ENCODE data around the gene BABAM2. TPM values are rescaled to one million over a fixed set of nuclear protein-coding genes. Genes with fewer than 3 reads are reported as not detected.
"Not testable (repeated sequence)": the region's sequence is repeated elsewhere in the genome, so short reads cannot be mapped to it uniquely, and the experiment has no call there.

Gene BABAM2
- total RNA-seq, 1 experiment from 2014 or later, result 46.1 TPM

GRCh38 chr2:28251337-28251736 is 360.8 kb downstream of the BABAM2 start:
- Histone ChIP-seq H3F3A (ENCODE audit: insufficient read depth, low read depth) (peaks cover 12% of the 10 kb centered on the region; the same call in 1 of the 2 replicates), H3K79me2 (ENCODE audit: low read depth) (no peaks in the 10 kb centered on the region), H3K4me3 (no peak overlapping the region), H3K4me1 (replicated peaks; ENCODE audit: insufficient read depth) (peaks cover 20% of the 10 kb centered on the region), H3K27ac (no peak overlapping the region), H3K9me2 (ENCODE audit: insufficient read depth) (no peaks in the 10 kb centered on the region), H2AFZ (no peak overlapping the region), H3K27me3 (ENCODE audit: insufficient read depth, low read depth) (no peaks in the 10 kb centered on the region), H3K4me2 (no peak overlapping the region), H4K20me1 (ENCODE audit: insufficient read depth) (no peaks in the 10 kb centered on the region), H3K36me3 (ENCODE audit: low read depth) (no peaks in the 10 kb centered on the region), H3K9me3 (ENCODE audit: insufficient read depth, low read depth) (no peaks in the 10 kb centered on the region)
- no TSS peak for BruUV-seq (replicated peaks)
- ChIA-PET CTCF (no interaction called here), POLR2A (ENCODE audit: unreplicated experiment) (no interaction called here)
- TF ChIP-seq CTCF (conservative IDR thresholded peaks at IDR 0.05), result no peak
- TF ChIP-seq EZH2 (IDR thresholded peaks at IDR 0.05; ENCODE audit: low read depth), result no peak
- intact Hi-C loops (cut with micrococcal nuclease; ENCODE audit: unreplicated experiment), result no loop called here
- no peak for DNase-seq

GRCh38 chr2:28252311-28252710 is 361.8 kb downstream of the BABAM2 start:
- POLR2A ChIA-PET (ENCODE audit: unreplicated experiment), result no interaction called here

GRCh38 chr2:28253543-28253942 is 363.0 kb downstream of the BABAM2 start:
- POLR2A ChIA-PET (ENCODE audit: unreplicated experiment), result no interaction called here
- BruUV-seq (replicated peaks), result no TSS peak
- Histone ChIP-seq H4K20me1 (ENCODE audit: insufficient read depth) (no peaks in the 10 kb centered on the region), H3K79me2 (ENCODE audit: low read depth) (no peaks in the 10 kb centered on the region), H3K27ac (no peak overlapping the region), H3K36me3 (ENCODE audit: low read depth) (no peaks in the 10 kb centered on the region), H3F3A (ENCODE audit: insufficient read depth, low read depth) (peaks cover 12% of the 10 kb centered on the region; the same call in 1 of the 2 replicates), H2AFZ (no peak overlapping the region), H3K9me3 (ENCODE audit: insufficient read depth, low read depth) (no peaks in the 10 kb centered on the region), H3K4me2 (no peak overlapping the region), H3K27me3 (ENCODE audit: insufficient read depth, low read depth) (no peaks in the 10 kb centered on the region), H3K4me3 (no peak overlapping the region), H3K9me2 (ENCODE audit: insufficient read depth) (no peaks in the 10 kb centered on the region), H3K4me1 (replicated peaks; ENCODE audit: insufficient read depth) (peaks cover 20% of the 10 kb centered on the region)
- TF ChIP-seq CTCF (conservative IDR thresholded peaks at IDR 0.05), result no peak
- TF ChIP-seq EZH2 (IDR thresholded peaks at IDR 0.05; ENCODE audit: low read depth), result no peak
- no peak for DNase-seq
- intact Hi-C loops (cut with micrococcal nuclease; ENCODE audit: unreplicated experiment), result no loop called here
- CTCF ChIA-PET, result interaction anchor here (0.6 kb wide), 1 partner anchor 252 kb away, joined by 3 read pairs; no protein-coding TSS in a partner anchor

More at GRCh38 chr2:28252311-28252710, 361.8 kb downstream of the BABAM2 start:
- peaks cover 20% of the 10 kb centered on the region for H3K4me1 ChIP-seq (replicated peaks; ENCODE audit: insufficient read depth)
- BruUV-seq (replicated peaks), result no TSS peak
- H3K4me3 ChIP-seq, result no peak overlapping the region
- H3K27ac ChIP-seq, result no peak overlapping the region
- TF ChIP-seq CTCF (conservative IDR thresholded peaks at IDR 0.05), result no peak
- TF ChIP-seq EZH2 (IDR thresholded peaks at IDR 0.05; ENCODE audit: low read depth), result no peak
- H2AFZ ChIP-seq, result no peak overlapping the region
- H3K4me2 ChIP-seq, result no peak overlapping the region
- H3K36me3 ChIP-seq (ENCODE audit: low read depth), result no peaks in the 10 kb centered on the region
- CTCF ChIA-PET, result no interaction called here
- H3K27me3 ChIP-seq (ENCODE audit: insufficient read depth, low read depth), result no peaks in the 10 kb centered on the region
- intact Hi-C loops (cut with micrococcal nuclease; ENCODE audit: unreplicated experiment), result no loop called here
- no peak for DNase-seq
- no peaks in the 10 kb centered on the region for H3K79me2 ChIP-seq (ENCODE audit: low read depth)
- H4K20me1 ChIP-seq (ENCODE audit: insufficient read depth), result no peaks in the 10 kb centered on the region
- H3K9me3 ChIP-seq (ENCODE audit: insufficient read depth, low read depth), result no peaks in the 10 kb centered on the region
- no peaks in the 10 kb centered on the region for H3K9me2 ChIP-seq (ENCODE audit: insufficient read depth)
- H3F3A ChIP-seq (ENCODE audit: insufficient read depth, low read depth), result peaks cover 12% of the 10 kb centered on the region; the same call in 1 of the 2 replicates

GRCh38 chr2:28255231-28255630 is 364.7 kb downstream of the BABAM2 start:
- H3K4me3 ChIP-seq; H3K27me3 ChIP-seq (ENCODE audit: insufficient read depth, low read depth); H4K20me1 ChIP-seq (ENCODE audit: insufficient read depth); DNase-seq; intact Hi-C loops (cut with micrococcal nuclease; ENCODE audit: unreplicated experiment); CTCF ChIA-PET; H3K9me3 ChIP-seq (ENCODE audit: insufficient read depth, low read depth); H2AFZ ChIP-seq; H3K79me2 ChIP-seq (ENCODE audit: low read depth); H3F3A ChIP-seq (ENCODE audit: insufficient read depth, low read depth); H3K27ac ChIP-seq; H3K4me2 ChIP-seq; H3K36me3 ChIP-seq (ENCODE audit: low read depth); BruUV-seq (replicated peaks); H3K9me2 ChIP-seq (ENCODE audit: insufficient read depth): not testable (repeated sequence)
- peaks cover 10% of the 10 kb centered on the region for H3K4me1 ChIP-seq (replicated peaks; ENCODE audit: insufficient read depth)
- POLR2A ChIA-PET (ENCODE audit: unreplicated experiment), result interaction anchor here (0.6 kb wide), 1 partner anchor 314 kb away, joined by 6 read pairs; no protein-coding TSS in a partner anchor
